Endothelial cell of umbilical vein (primary cell): Measurements from ENCODE around the gene TTC17. TPM values are rescaled to one million over a fixed set of nuclear protein-coding genes. Genes with fewer than 3 reads are reported as not detected.

ENCODE experiments used
- BruUV-seq: library from RNA; stranded (reverse); fragments of 400-500 nt; replicated peaks from 2 replicates; lab custom pipeline; 2021; lab: Mats Ljungman, UMichigan
- CTCF ChIA-PET: fragments of 300-600, 350-600 bp; sonication (Branson Sonifier 250); formaldehyde crosslinking; loops from one replicate; lab custom pipeline; 2021; ENCODE audit warnings: antibody characterized with exemption, inconsistent platforms; lab: Charles Lee
- POLR2A ChIA-PET: fragments of 300-600, 350-600 bp; sonication (Branson Sonifier 250); formaldehyde crosslinking; loops from one replicate; lab custom pipeline; 2021; ENCODE audit warnings: antibody characterized with exemption, inconsistent platforms; lab: Charles Lee
- DNase-seq: peaks from one replicate; pipeline ENCODE4 v3.0.0-alpha.2; 2011; ENCODE audit warnings: low read depth, low spot score
- FAIRE-seq: peaks from 2 replicates; lab custom pipeline; 2011; peaks lifted over from hg19 to GRCh38; lab: Jason Lieb, UNC
- H2AFZ ChIP-seq: 2 replicates; pipeline ENCODE4 v1.6.0; 2012; ENCODE audit warnings: low read depth, low read length, control low read depth, inconsistent platforms
- H3K27ac ChIP-seq: 2 replicates; pipeline ENCODE4 v1.5.1; 2011; ENCODE audit warnings: low read depth, mild to moderate bottlenecking, control low read depth, low read length, moderate library complexity; ENCODE audit not compliant: insufficient read depth
- H3K27me3 ChIP-seq, 2 experiments: 2 replicates each; pipeline versions ENCODE4 v1.6.0 to v1.6.1; 2011; ENCODE audit warnings: low read length in 2 of 2, mixed read lengths in 1 of 2; ENCODE audit not compliant: control insufficient read depth in 2 of 2, insufficient read depth in 2 of 2
- H3K36me3 ChIP-seq, 2 experiments: 2 replicates in 1 of 2; 3 replicates in 1 of 2; pipeline ENCODE4 v1.5.1; 2011; ENCODE audit warnings: low read length in 2 of 2, mild to moderate bottlenecking in 1 of 2, moderate library complexity in 1 of 2; ENCODE audit not compliant: control insufficient read depth in 2 of 2, insufficient read depth in 2 of 2; ENCODE audit errors: extremely low read depth in 1 of 2
- H3K4me1 ChIP-seq: 3 replicates; pipeline ENCODE4 v1.5.1; 2011; ENCODE audit warnings: mild to moderate bottlenecking, low read length; ENCODE audit not compliant: control insufficient read depth, insufficient read depth; ENCODE audit errors: extremely low read depth
- H3K4me2 ChIP-seq: 2 replicates; pipeline ENCODE4 v1.6.1; 2011; ENCODE audit warnings: low read length, control low read depth, mixed read lengths; ENCODE audit not compliant: insufficient read depth
- H3K4me3 ChIP-seq, 3 experiments: fragments of 200-600 bp in 1 of 3; sonication (generic), shearing (Covaris generic) in 1 of 3; replicated peaks in 1 of 3; 2 replicates each; pipeline ENCODE4 v1.5.1; 2011 to 2016; ENCODE audit warnings: control low read depth in 3 of 3, low read length in 3 of 3, mild to moderate bottlenecking in 2 of 3, inconsistent platforms in 1 of 3, low read depth in 1 of 3, moderate library complexity in 1 of 3; ENCODE audit not compliant: insufficient read depth in 1 of 3
- H3K79me2 ChIP-seq: 2 replicates; pipeline ENCODE4 v1.6.0; 2012; ENCODE audit warnings: low read length, inconsistent platforms; ENCODE audit not compliant: control insufficient read depth, insufficient read depth
- H3K9ac ChIP-seq: replicated peaks from 2 replicates; pipeline ENCODE3; 2011; ENCODE audit warnings: low read length, control low read depth; ENCODE audit not compliant: insufficient read depth; ENCODE audit errors: extremely low read depth
- H3K9me1 ChIP-seq: replicated peaks from 3 replicates; pipeline ENCODE4 v1.6.0; 2011; ENCODE audit warnings: mild to moderate bottlenecking, low read length; ENCODE audit not compliant: control insufficient read depth, insufficient read depth; ENCODE audit errors: extremely low read depth
- H3K9me3 ChIP-seq: replicated peaks from 2 replicates; pipeline ENCODE4 v1.5.1; 2012; ENCODE audit warnings: low read length, inconsistent platforms; ENCODE audit not compliant: control insufficient read depth, insufficient read depth
- H4K20me1 ChIP-seq: replicated peaks from 2 replicates; pipeline ENCODE3; 2011; ENCODE audit warnings: mild to moderate bottlenecking, low read length; ENCODE audit not compliant: control insufficient read depth, insufficient read depth; ENCODE audit errors: extremely low read depth
- CTCF ChIP-seq, 2 donors: IDR thresholded peaks; 1 replicate in 1 of 2; 2 replicates in 1 of 2; pipeline ENCODE4 v1.5.1; 2011; ENCODE audit warnings: low read length in 2 of 2, mild to moderate bottlenecking in 2 of 2, moderate library complexity in 2 of 2, control low read depth in 1 of 2, inconsistent platforms in 1 of 2, low read depth in 1 of 2; ENCODE audit not compliant: insufficient read depth in 1 of 2; ENCODE audit errors: extremely low read depth in 1 of 2
- EZH2 ChIP-seq: IDR thresholded peaks from 2 replicates; pipeline ENCODE4 v1.6.1; 2012; ENCODE audit warnings: borderline replicate concordance, low read depth, mild to moderate bottlenecking, moderate library complexity, low read length, inconsistent platforms; ENCODE audit not compliant: severe bottlenecking
- FOS ChIP-seq: IDR thresholded peaks from 2 replicates; pipeline ENCODE4 v1.6.1; 2011; ENCODE audit warnings: mild to moderate bottlenecking, low read length, moderate library complexity, borderline replicate concordance; ENCODE audit not compliant: insufficient read depth
- GATA2 ChIP-seq: IDR thresholded peaks from 2 replicates; pipeline ENCODE4 v1.7.0; 2011; ENCODE audit warnings: low read depth, mild to moderate bottlenecking, moderate library complexity, mixed read lengths, low read length; ENCODE audit not compliant: insufficient read length, insufficient read depth
- JUN ChIP-seq: IDR thresholded peaks from 2 replicates; pipeline ENCODE4 v1.6.1; 2011; ENCODE audit warnings: borderline replicate concordance, low read depth; ENCODE audit not compliant: insufficient read length, insufficient read depth
- MAX ChIP-seq: IDR thresholded peaks from 2 replicates; pipeline ENCODE4 v1.6.1; 2011; ENCODE audit not compliant: insufficient read depth, insufficient read length
- MYC ChIP-seq: IDR thresholded peaks from one replicate; pipeline ENCODE4 v1.6.1; 2011; ENCODE audit warnings: mild to moderate bottlenecking, low read depth, low read length
- POLR2A ChIP-seq: IDR thresholded peaks from 2 replicates; pipeline ENCODE4 v1.6.1; 2012; ENCODE audit warnings: low read depth, mild to moderate bottlenecking, control low read depth, low read length
- POLR2AphosphoS5 ChIP-seq: IDR thresholded peaks from 2 replicates; pipeline ENCODE4 v1.6.1; 2012; ENCODE audit warnings: low read depth, mild to moderate bottlenecking, control low read depth, low read length, moderate library complexity; ENCODE audit not compliant: insufficient read depth
- dilution Hi-C: fragments of 300-500 bp; cut with MboI; formaldehyde crosslinking; loops from one replicate; pipeline ENCODE4 v1.15.0; 2019; ENCODE audit warnings: low sequenced_read_pairs; ENCODE audit not compliant: extremely low pct_ligation_motif_present
- intact Hi-C: fragments of 100-400 bp; cut with micrococcal nuclease; formaldehyde crosslinking; loops from one replicate; pipeline ENCODE4 v1.10.0; 2022
- polyA plus RNA-seq, 4 experiments: library from polyadenylated mRNA; depleted of rRNA in 3 of 4; stranded (reverse) in 3 of 4; unstranded in 1 of 4; fragments of >200 nt; gene quantifications; 2 replicates each; pipeline versions ENCODE4 v1.2.1 to v1.2.3, GENCODE V29; 2011 to 2012; ENCODE audit warnings: missing spikeins in 1 of 4
- total RNA-seq: library from RNA; stranded (reverse); gene quantifications from 2 replicates; pipeline ENCODE4 v1.2.3, GENCODE V29; 2021

Gene TTC17
- total and polyA plus RNA-seq, 2 donors (not counting 3 experiments of a cell fraction or from before 2014, with no cell fraction given), result 60.7 to 66.8 TPM

DNA sequence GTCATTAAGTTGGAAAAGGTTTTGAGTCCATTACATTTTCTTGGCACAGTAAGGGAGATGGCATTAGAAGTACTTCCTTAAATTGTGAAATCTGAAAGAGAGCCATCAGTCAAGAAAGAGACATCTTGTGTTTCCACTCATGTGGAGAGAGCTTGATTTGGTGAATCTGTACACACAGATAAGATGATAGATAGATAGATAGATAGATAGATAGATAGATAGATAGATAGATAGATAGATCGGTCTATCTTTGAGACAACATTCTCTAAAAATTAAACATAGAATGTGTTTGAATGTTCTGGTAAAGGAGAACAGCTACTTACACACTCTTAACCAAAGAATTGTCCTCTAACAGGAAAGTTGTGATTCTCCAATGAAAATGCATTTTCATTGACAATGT is 76.2 kb downstream of the TTC17 start:
- H4K20me1 ChIP-seq, result no peaks in the 10 kb centered on the region
- DNase-seq, result no peak
- no peaks in the 10 kb centered on the region for H3K4me1 ChIP-seq
- H3K9me3 ChIP-seq, result no peaks in the 10 kb centered on the region
- BruUV-seq, result no TSS peak
- no peaks in the 10 kb centered on the region for H3K79me2 ChIP-seq
- dilution Hi-C loops, result no loop called here
- no peak overlapping the region for H2AFZ ChIP-seq
- CTCF ChIA-PET, result interaction anchor here (0.8 kb wide), 1 partner anchor 14 kb away, joined by 3 read pairs; no protein-coding TSS in a partner anchor
- no peaks in the 10 kb centered on the region for H3K9me1 ChIP-seq
- H3K27me3 ChIP-seq, result no peaks in the 10 kb centered on the region
- TF ChIP-seq EZH2, result no peak
- intact Hi-C loops, result no loop called here
- FAIRE-seq, result no peak
- no peaks in the 10 kb centered on the region for H3K36me3 ChIP-seq
- POLR2A ChIA-PET, result no interaction called here
- H3K4me2 ChIP-seq, result no peak overlapping the region
- no peak overlapping the region for H3K9ac ChIP-seq
- H3K27ac ChIP-seq, result no peak overlapping the region
- H3K4me3 ChIP-seq, result no peak overlapping the region

GRCh38 chr11:43440486-43440885 is 81.8 kb downstream of the TTC17 start:
- Histone ChIP-seq H3K4me3 (no peak overlapping the region), H3K9ac (no peak overlapping the region), H3K4me1 (no peaks in the 10 kb centered on the region), H4K20me1 (no peaks in the 10 kb centered on the region), H3K9me3 (no peaks in the 10 kb centered on the region), H3K27me3 (no peaks in the 10 kb centered on the region), H3K27ac (no peak overlapping the region), H3K9me1 (no peaks in the 10 kb centered on the region), H2AFZ (no peak overlapping the region), H3K36me3 (peaks cover 5 to 8% of the 10 kb centered on the region in 2 experiments), H3K79me2 (no peaks in the 10 kb centered on the region), H3K4me2 (no peak overlapping the region)
- DNase-seq, result no peak
- intact Hi-C loops (no loop called here), dilution Hi-C loops (no loop called here)
- FAIRE-seq, result no peak
- CTCF ChIA-PET, result no interaction called here
- POLR2A ChIA-PET, result no interaction called here
- BruUV-seq, result no TSS peak
- TF ChIP-seq POLR2AphosphoS5, result no peak
- no peak for TF ChIP-seq GATA2
- TF ChIP-seq EZH2, result no peak
- TF ChIP-seq MYC, result no peak
- no peak for TF ChIP-seq JUN
- TF ChIP-seq CTCF (IDR thresholded peaks at IDR 0.05; ENCODE audit: extremely low read depth in 1 of 2, insufficient read depth in 1 of 2, low read depth in 1 of 2, low read length in 2 of 2), result no peak
- no peak for TF ChIP-seq FOS
- TF ChIP-seq MAX, result no peak
- no peak for TF ChIP-seq POLR2A
